ENCODE results near the gene ACO2.

The ACO2 gene

DNA sequence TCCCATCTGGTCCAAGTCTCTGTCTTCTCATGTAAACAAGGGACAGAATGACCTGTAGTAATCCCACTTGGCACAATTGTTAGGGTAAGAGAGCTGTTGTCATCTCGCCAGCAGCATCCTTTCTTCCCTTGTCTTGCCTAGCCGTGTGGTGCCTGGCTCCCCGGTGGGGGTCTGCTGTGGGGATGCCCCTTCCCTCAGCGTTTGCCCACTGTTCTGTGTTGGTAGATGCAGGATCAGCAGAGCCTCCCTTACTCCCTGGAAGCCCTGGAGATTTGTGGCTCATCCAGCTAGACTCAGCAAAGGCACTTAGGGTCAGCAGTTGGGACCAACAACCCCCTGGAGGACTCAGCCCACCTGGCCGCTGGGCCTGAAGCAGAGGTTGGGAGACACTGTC lies 13.0 kb downstream of the ACO2 start:
- no peak for TF ChIP-seq CTCF (IDR thresholded peaks at IDR 0.05)

DNA sequence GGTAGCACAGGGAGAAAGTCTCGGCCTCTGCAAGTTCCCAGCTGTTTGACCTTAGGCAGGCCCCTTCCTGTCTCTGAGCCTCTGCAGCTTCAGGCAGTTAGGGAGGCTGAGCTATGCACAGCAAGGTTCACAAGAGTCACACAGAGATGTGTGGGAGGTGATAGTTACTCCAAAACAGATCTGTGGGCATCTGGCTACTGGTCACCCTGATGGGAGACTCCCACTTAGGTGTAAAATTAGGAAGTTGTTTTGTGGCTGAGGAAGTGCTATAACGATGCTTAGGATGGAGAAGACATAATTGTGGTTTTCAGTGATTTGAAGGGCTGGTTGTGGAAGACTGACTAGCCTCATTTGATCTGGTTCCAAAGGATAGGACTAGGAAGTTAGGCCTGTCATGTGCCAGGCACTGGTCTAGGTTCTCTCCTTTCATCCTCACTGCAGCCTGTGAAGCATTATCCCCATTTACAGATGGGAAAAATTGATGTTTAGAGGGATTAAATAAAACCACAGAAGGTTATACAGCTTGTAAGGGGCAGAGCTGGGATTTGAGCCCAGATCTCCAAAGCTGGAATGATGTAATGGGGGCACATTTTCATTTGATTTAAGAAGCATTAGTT lies 13.5 kb downstream of the ACO2 start:
- no peak for TF ChIP-seq CTCF (IDR thresholded peaks at IDR 0.05)

GRCh38 chr22:41485033-41485432 lies 16.1 kb downstream of the ACO2 start:
- TF ChIP-seq CTCF (IDR thresholded peaks at IDR 0.05), result no peak

DNA sequence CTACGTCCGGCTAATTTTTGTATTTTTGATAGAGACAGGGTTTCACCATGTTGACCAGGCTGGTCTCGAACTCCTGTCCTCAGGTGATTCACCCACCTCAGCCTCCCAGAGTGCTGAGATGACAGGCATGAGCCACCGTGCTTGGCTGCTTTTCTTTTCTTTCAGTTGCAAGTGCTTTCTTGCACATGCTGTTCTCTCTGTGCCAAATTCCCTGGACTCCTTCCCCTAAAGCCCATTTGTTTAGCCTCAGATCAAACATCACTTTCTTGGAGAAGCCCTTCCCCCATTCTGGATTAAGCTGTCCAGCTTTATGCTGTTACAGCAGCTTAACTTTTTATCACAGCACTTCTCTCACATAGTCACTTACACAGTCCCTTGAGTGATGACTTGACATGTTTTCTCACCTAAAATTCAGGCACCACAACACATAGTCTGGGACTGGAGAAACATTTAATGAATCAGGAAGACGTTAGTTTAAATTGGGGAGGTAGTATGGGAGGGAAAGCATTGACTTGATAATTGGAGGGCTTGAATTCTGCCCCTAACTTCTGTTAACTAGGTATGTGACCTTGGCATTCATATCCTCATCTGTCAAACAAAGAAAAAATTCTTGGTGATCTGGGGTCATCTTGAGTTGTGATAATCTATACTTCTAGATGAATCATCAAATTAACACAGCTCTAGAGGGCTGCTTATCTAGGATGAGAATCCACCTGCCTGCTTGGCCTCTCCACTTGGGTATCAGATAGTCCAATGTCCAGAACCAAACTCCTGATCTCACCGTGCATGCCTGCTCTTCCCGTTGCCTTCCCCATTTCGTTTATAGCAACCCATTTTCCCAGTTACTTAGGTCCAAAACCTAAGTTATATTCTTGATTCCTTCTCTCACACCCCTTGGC lies 18.4 kb downstream of the ACO2 start:
- TF ChIP-seq CTCF (IDR thresholded peaks at IDR 0.05), result no peak

- no peak for TF ChIP-seq CTCF (IDR thresholded peaks at IDR 0.05)
These were observed 19.2 kb downstream of the ACO2 start for GRCh38 chr22:41488076-41488475.

DNA sequence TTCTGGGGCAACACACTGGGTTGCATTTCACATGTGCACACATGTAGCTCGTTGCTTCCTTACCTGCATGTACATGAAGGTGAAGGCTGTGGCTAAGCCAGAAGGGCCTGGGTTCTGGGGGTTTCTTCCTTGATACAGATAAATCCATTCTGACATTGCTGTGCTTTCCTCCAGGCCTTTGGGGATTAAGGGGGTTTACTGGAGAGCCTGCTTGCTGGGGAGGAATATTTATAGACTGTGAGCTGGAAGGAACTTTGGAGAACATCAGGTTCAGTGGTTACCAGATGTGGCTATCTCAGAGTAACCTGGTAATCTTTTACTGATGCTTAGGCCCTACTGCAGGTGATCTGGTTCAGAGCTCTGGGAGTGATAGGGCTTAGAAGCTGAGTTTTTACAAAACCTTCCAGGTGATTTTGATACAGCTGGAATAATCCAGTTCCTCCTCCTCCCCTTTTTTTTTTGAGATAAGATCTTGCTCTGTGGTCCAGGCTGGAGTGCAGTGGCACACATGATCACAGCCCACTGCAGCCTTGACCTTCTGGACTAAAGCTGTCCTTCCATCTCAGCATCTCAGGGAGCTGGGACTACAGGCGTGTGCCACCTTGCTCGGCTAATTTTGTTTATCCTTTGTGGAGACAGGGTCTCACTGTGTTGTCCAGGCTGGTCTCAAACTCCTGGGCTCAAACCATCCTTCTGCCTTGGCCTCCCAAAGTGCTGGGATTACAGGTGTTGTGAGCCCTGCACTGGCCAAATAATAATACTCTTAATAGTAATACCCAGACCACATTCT lies 19.9 kb downstream of the ACO2 start:
- no peak for TF ChIP-seq CTCF (IDR thresholded peaks at IDR 0.05)

- TF ChIP-seq CTCF (IDR thresholded peaks at IDR 0.05), result no peak
These were observed 22.6 kb downstream of the ACO2 start for GRCh38 chr22:41491374-41492100.

Data from LNCAP (cell line).